IPS-20b (cell line): ENCODE data around the gene AKAP9.

Source experiments
- H3K27ac ChIP-seq: one replicate; pipeline ENCODE4 v1.5.1; 2013; ENCODE audit warnings: low read length
- H3K27me3 ChIP-seq: 2 replicates; pipeline ENCODE4 v1.6.1; 2013; ENCODE audit warnings: mild to moderate bottlenecking, low read length, inconsistent platforms; ENCODE audit not compliant: insufficient read depth
- H3K36me3 ChIP-seq: 2 replicates; pipeline ENCODE4 v1.6.1; 2013; ENCODE audit warnings: low read depth, mild to moderate bottlenecking, inconsistent platforms, low read length, moderate library complexity; ENCODE audit not compliant: insufficient read depth
- H3K4me1 ChIP-seq: 2 replicates; pipeline ENCODE4 v1.6.1; 2013; ENCODE audit warnings: mild to moderate bottlenecking, control low read depth, inconsistent platforms, low read length, moderate library complexity; ENCODE audit not compliant: insufficient read depth
- H3K4me3 ChIP-seq: 2 replicates; pipeline ENCODE4 v1.5.1; 2013; ENCODE audit warnings: mild to moderate bottlenecking, low read length, inconsistent platforms
- H3K9ac ChIP-seq: 2 replicates; pipeline ENCODE4 v1.6.1; 2013; ENCODE audit warnings: low read depth, mild to moderate bottlenecking, inconsistent platforms, low read length, moderate library complexity
- H3K9me3 ChIP-seq: 2 replicates; pipeline ENCODE4 v1.6.1; 2013; ENCODE audit warnings: mild to moderate bottlenecking, low read depth, low read length, inconsistent platforms; ENCODE audit not compliant: insufficient read depth

AKAP9 gene

DNA sequence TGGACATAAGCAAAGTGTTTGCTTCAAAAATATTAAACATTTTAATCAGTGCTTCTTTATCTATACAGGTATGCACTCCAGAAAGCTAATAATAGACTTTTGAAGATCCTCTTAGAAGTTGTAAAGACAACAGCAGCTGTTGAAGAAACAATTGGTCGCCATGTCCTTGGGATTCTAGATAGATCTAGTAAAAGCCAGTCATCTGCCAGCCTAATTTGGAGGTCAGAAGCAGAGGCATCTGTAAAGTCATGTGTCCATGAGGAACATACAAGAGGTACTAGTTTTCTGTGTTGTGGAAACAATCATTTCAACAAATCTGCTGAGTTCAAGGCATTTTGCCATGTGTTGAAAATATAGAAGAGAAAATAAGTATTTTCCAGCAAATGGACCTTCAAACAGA is 104.3 kb downstream of the AKAP9 start:
- Histone ChIP-seq H3K9me3 (no peaks in the 10 kb centered on the region), H3K36me3 (peaks cover 48% of the 10 kb centered on the region)

DNA sequence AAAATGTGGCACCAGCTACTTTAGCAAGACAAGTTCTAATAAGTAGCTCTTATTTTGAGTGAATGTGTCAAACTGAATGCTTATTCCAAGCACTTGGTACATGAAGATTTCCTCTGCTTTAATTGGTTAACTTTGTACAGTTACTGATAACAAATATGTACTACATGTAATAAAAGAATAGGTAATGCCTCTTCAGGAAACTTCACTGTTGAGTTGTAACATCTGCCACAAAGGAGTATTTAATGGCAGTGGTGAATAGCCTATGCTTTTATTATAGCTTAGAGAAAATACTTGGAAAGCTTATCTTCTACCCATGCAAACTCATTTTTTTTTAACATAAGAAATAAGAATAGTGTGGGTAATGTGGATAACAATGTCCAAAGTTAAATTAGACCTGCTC is 111.0 kb downstream of the AKAP9 start:
- H3K27ac ChIP-seq = no peak overlapping the region
- peaks cover 34% of the 10 kb centered on the region for H3K36me3 ChIP-seq
- H3K9ac ChIP-seq = no peak overlapping the region
- H3K4me1 ChIP-seq = no peaks in the 10 kb centered on the region
- H3K9me3 ChIP-seq = no peaks in the 10 kb centered on the region
- H3K27me3 ChIP-seq = no peaks in the 10 kb centered on the region
- H3K4me3 ChIP-seq = no peak overlapping the region

More for the DNA sequence above, 104.3 kb downstream of the AKAP9 start:
- no peak overlapping the region for H3K9ac ChIP-seq
- H3K4me3 ChIP-seq = no peak overlapping the region
- no peak overlapping the region for H3K27ac ChIP-seq
- no peaks in the 10 kb centered on the region for H3K27me3 ChIP-seq
- H3K4me1 ChIP-seq = no peaks in the 10 kb centered on the region

DNA sequence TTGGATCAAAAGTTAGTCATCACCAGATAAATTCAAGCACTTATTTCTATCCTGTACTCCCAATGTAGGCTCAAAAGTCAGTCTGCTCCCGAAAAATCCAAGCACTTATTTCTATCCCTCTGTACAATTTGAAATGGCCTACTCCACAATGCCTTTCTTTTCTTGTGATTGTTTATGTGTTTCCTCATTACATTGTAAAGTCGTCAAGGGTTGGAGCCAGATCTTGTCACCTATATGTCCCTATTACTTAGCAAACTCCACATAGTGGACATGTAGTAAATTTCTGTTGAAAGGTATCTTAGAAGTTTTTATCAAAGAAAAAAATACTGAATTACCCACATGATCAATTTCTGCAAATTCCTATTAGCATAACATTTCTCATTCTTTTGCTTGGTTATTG is 111.5 kb downstream of the AKAP9 start:
- Histone ChIP-seq H3K4me1 (no peaks in the 10 kb centered on the region), H3K4me3 (no peak overlapping the region), H3K27ac (no peak overlapping the region), H3K36me3 (peaks cover 29% of the 10 kb centered on the region), H3K9ac (no peak overlapping the region), H3K27me3 (no peaks in the 10 kb centered on the region), H3K9me3 (no peaks in the 10 kb centered on the region)

DNA sequence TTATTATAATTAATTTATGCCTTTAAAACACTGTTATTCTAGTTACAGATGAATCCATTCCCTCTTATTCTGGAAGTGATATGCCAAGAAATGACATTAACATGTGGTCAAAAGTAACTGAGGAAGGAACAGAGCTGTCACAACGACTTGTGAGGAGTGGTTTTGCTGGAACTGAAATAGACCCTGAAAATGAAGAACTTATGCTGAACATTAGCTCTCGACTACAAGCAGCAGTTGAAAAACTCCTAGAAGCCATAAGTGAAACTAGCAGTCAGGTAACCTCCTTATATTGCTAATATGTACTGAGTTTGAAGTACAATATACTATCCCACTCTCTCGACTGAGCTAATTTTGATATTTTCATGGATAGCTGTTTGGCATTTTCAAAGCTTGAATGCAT is 112.0 kb downstream of the AKAP9 start:
- Histone ChIP-seq H3K4me3 (no peak overlapping the region), H3K27ac (no peak overlapping the region), H3K9me3 (no peaks in the 10 kb centered on the region), H3K9ac (no peak overlapping the region), H3K4me1 (no peaks in the 10 kb centered on the region; the same call in 1 of the 2 replicates), H3K36me3 (peaks cover 26% of the 10 kb centered on the region), H3K27me3 (no peaks in the 10 kb centered on the region)

DNA sequence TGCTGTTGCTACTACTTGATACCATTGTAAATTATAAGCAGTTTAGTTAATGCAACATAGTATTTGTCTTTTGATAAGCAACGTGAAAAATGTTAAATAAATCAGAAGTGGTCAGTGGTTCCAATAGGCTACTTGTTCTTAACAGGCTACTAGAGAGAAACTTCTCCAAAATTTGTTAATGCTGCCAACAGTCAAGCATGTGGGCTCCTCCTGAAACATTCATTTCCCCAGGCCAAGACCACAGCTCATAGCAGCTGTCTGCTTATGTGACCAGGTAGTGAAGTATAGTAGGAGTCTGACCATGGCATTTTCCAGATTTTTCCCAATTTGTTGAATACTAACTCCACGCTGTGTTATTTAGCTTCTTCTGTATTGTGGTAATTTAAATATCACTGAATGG is 112.7 kb downstream of the AKAP9 start:
- Histone ChIP-seq H3K27me3 (no peaks in the 10 kb centered on the region), H3K4me3 (no peak overlapping the region), H3K9ac (no peak overlapping the region), H3K9me3 (no peaks in the 10 kb centered on the region), H3K36me3 (peaks cover 25% of the 10 kb centered on the region), H3K4me1 (no peaks in the 10 kb centered on the region; the same call in 1 of the 2 replicates), H3K27ac (no peak overlapping the region)

DNA sequence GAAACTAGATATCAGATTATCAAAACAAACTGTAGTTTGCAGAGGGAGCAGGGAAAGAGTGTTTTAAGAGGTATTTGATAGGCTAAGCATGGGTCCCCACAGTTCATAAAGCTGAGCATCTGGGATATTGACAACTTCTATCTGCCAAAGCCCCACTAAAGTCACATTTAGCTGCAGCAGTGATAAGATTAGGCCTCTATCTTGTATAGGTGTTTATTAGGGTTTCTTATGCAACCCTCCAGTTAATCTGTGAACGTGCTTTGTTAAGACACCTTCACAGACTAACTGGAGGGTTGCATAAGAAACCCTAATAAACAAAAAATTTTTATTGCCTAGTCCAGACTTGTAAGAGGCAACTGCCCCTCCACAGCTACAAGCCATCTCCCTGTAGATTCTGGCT is 115.6 kb downstream of the AKAP9 start:
- H3K4me1 ChIP-seq = no peaks in the 10 kb centered on the region; the same call in 1 of the 2 replicates
- H3K27ac ChIP-seq = no peak overlapping the region
- H3K27me3 ChIP-seq = no peaks in the 10 kb centered on the region
- H3K4me3 ChIP-seq = no peak overlapping the region
- peaks cover 16% of the 10 kb centered on the region for H3K36me3 ChIP-seq
- H3K9ac ChIP-seq = no peak overlapping the region
- no peaks in the 10 kb centered on the region for H3K9me3 ChIP-seq

DNA sequence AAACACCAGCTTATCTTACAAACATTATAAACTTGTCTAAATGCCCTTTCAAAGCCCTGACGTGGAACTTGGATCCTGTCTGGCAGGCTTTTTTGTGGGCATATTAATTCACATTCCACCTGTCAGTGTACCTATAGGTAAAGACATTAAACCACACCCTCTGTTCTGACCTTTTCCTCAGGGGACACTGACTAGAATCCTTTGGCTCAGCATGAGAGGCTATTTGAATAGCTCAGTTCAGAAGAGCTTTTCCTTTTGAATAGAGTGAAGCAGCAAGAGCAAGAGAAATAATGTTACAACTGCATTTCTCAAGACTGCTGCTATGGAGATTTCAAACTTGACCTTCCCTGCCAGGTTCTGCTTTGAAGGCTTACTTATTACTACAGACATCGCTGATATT is 116.7 kb downstream of the AKAP9 start:
- Histone ChIP-seq H3K9ac (no peak overlapping the region), H3K4me3 (no peak overlapping the region), H3K9me3 (no peaks in the 10 kb centered on the region), H3K27ac (no peak overlapping the region), H3K36me3 (peaks cover 11% of the 10 kb centered on the region), H3K4me1 (no peaks in the 10 kb centered on the region; the same call in 1 of the 2 replicates), H3K27me3 (no peaks in the 10 kb centered on the region)

DNA sequence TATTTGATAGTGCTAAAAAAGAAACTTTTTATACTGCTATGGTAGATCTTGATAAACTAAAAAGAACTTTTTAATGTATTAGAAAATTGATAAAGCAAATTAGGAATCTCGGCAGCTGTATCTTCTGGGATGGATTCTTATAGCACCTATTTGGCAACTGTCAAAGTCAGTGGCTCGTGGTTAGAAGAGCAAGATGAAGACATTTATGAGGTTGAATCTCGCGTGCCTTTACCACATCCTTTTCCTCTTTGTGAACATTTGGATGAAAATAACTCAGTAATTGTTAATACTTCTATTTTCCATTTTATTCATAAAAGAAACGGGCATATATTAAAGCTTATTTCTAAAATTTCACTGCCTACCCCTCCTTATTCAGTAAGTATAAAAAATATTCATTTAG is 117.4 kb downstream of the AKAP9 start:
- no peak overlapping the region for H3K27ac ChIP-seq

DNA sequence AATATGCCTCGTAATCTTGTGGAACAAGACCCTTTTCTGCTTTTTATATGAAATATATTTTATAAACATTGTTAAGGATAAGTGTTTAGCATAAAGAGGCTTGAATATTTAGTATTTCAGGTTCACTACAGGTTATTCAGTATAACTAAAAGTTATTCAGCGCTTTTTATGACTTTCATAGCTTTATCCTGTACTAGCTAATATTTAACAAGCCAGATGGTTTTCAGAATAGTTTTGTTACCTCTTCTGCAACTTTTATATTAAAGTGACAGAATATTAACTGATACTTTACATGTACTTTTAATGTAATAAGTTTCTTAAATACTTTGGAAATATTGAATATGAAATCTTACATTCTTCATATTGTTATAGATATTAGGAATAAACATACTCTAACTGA is 118.2 kb downstream of the AKAP9 start:
- H3K4me3 ChIP-seq = no peak overlapping the region
- no peak overlapping the region for H3K27ac ChIP-seq
- H3K4me1 ChIP-seq = no peaks in the 10 kb centered on the region; the same call in 1 of the 2 replicates
- no peak overlapping the region for H3K9ac ChIP-seq
- H3K27me3 ChIP-seq = no peaks in the 10 kb centered on the region
- peaks cover 9% of the 10 kb centered on the region; the same call in 1 of the 2 replicates for H3K36me3 ChIP-seq
- H3K9me3 ChIP-seq = no peaks in the 10 kb centered on the region

More for the DNA sequence above, 117.4 kb downstream of the AKAP9 start:
- H3K4me1 ChIP-seq = no peaks in the 10 kb centered on the region; the same call in 1 of the 2 replicates
- peaks cover 12% of the 10 kb centered on the region; the same call in 1 of the 2 replicates for H3K36me3 ChIP-seq
- H3K9ac ChIP-seq = no peak overlapping the region
- no peaks in the 10 kb centered on the region for H3K9me3 ChIP-seq
- no peak overlapping the region for H3K4me3 ChIP-seq
- no peaks in the 10 kb centered on the region for H3K27me3 ChIP-seq

DNA sequence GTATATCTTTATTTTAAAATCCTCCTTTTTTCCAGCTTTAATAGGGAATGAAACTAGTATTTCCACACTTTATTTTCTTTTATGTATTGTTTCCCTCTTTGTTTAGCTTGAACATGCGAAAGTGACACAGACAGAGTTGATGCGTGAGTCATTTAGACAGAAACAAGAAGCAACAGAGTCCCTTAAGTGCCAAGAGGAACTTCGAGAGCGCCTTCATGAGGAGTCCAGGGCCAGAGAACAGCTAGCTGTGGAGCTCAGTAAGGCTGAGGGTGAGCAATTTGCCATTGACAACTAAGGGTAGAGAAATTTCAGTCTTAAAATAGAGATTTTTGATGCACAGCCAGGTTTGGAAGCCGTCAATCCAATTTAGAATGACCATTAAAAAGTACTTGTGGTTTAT is 120.5 kb downstream of the AKAP9 start:
- Histone ChIP-seq H3K9me3 (no peaks in the 10 kb centered on the region), H3K9ac (no peak overlapping the region), H3K4me1 (no peaks in the 10 kb centered on the region; the same call in 1 of the 2 replicates), H3K27me3 (no peaks in the 10 kb centered on the region), H3K27ac (no peak overlapping the region), H3K36me3 (peaks cover 10% of the 10 kb centered on the region), H3K4me3 (no peak overlapping the region)

DNA sequence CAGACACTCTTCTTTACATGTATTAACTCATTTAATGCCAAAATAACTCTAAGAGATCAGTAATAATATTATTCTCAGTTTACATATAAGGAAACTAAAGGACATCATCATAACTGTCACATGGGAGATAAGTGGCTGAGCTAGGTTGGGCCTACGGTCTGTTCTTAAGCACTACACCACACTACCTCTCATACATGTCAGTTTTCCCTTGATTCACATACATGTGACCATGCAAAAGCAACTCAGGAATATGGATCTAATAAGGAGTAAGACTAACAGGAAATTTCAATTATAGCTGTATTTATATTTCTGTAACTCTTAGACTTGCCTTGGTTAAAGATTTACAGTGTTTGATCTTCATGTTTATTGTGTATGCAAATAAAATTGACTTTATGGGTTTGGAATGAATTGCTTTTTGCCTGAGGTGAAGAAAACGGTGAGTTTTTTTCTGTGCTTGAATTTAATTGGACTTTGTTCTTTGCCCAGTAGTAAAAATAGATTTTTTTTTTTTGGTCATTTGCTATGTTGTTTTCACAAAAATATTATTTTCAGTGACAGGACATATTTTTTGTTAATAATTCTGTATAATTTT is 123.9 kb downstream of the AKAP9 start:
- Histone ChIP-seq H3K9me3 (no peaks in the 10 kb centered on the region), H3K4me3 (no peak overlapping the region), H3K27me3 (no peaks in the 10 kb centered on the region), H3K9ac (no peak overlapping the region), H3K36me3 (peaks cover 26% of the 10 kb centered on the region), H3K27ac (no peak overlapping the region), H3K4me1 (no peaks in the 10 kb centered on the region)

DNA sequence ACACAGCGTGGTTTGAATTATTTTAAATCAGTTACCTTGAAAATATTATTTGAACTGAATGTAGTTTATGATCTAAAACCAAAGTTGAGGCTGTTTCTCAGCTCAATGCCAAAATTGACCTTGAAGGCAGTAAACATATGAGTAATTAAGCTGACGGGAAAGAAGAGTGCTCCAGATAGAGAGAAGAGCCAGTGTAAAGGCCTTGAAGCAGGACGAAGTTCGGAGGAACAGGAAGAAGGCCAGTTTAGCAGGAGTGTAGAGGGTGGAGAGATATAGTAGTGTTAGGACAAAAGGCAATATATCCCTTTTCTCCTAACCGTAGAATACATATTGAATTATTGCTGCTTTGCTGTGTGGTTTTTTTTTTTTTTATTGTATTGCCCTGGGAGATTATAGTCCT is 130.4 kb downstream of the AKAP9 start:
- no peaks in the 10 kb centered on the region for H3K4me1 ChIP-seq
- no peaks in the 10 kb centered on the region for H3K9me3 ChIP-seq
- no peak overlapping the region for H3K9ac ChIP-seq
- H3K4me3 ChIP-seq = no peak overlapping the region
- peaks cover 33% of the 10 kb centered on the region for H3K36me3 ChIP-seq
- no peak overlapping the region for H3K27ac ChIP-seq
- no peaks in the 10 kb centered on the region for H3K27me3 ChIP-seq
